ENCODE results near the gene GALNT6.

GALNT6 gene

DNA sequence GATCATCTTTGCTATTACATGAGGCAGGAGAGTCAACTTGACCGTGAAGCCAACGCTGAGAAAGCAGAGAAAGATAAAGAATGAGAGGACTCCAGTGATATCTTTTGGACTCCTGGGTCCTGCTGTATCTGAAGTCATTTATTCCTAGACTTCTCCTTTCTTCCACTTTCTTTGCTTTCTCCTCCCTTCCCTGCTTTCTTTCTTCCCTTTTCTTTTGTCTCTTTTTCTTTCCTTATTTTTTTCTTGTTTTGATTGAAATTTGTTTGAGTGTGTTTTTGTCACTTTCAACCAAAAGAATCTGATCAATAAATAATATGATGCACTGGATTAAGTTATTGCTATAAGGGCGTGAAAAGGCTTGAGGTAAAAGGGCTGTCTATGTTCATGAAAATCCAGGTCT, 13.4 kb upstream of the GALNT6 start:
- DNase-seq = no peak

- no peak for DNase-seq
These were observed 12.5 kb upstream of the GALNT6 start for GRCh38 chr12:51403681-51404136.

GRCh38 chr12:51403159-51403558, 12.0 kb upstream of the GALNT6 start:
- no peak for DNase-seq

- DNase-seq = no peak
These were observed 10.7 kb upstream of the GALNT6 start for GRCh38 chr12:51401900-51402299.

DNA sequence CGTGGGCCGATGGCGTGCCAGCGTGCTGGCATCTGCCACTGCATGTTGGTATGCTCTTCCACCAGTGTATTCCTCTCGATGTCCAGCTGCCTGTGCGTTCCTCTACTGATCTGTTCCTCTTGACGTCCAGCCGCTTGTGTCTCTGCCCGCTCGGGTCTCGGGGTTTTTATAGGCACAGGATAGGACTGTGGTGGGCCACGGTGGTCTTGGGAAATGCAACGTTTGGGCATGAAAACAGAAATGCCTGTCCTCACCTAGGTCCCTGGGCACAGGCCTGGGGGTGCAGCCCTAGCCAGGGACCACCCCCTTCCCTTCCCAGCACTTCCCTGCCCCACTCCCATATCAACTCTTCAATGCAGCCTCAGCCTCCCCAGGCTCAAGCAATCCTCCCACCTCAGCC, 10.3 kb upstream of the GALNT6 start:
- DNase-seq = no peak

GRCh38 chr12:51401020-51401419, 9.8 kb upstream of the GALNT6 start:
- DNase-seq = no peak

DNA sequence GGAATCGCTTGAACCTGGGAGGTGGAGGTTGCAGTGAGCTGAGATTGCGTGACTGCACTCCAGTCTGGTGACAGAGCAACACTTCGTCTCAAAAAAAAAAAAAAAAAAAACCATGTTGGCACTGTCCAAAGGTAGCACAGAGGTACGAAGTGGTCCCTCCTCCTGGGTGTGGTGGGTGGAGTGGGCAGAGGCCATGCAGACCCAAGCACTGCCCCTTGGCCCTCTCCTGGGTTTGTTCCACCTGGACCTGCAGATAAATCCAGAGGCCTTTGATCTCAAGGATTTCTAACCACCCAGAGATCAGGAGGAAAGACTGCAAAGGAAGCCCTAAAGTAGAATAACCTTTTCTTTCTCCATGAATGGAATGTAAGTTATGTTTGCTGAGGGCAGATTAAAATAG, 8.7 kb upstream of the GALNT6 start:
- no peak for DNase-seq

GRCh38 chr12:51397670-51398069, 6.5 kb upstream of the GALNT6 start:
- no peak for DNase-seq

- DNase-seq = peak; percentile 49
These were observed 4.4 kb upstream of the GALNT6 start for GRCh38 chr12:51395283-51396230.

DNA sequence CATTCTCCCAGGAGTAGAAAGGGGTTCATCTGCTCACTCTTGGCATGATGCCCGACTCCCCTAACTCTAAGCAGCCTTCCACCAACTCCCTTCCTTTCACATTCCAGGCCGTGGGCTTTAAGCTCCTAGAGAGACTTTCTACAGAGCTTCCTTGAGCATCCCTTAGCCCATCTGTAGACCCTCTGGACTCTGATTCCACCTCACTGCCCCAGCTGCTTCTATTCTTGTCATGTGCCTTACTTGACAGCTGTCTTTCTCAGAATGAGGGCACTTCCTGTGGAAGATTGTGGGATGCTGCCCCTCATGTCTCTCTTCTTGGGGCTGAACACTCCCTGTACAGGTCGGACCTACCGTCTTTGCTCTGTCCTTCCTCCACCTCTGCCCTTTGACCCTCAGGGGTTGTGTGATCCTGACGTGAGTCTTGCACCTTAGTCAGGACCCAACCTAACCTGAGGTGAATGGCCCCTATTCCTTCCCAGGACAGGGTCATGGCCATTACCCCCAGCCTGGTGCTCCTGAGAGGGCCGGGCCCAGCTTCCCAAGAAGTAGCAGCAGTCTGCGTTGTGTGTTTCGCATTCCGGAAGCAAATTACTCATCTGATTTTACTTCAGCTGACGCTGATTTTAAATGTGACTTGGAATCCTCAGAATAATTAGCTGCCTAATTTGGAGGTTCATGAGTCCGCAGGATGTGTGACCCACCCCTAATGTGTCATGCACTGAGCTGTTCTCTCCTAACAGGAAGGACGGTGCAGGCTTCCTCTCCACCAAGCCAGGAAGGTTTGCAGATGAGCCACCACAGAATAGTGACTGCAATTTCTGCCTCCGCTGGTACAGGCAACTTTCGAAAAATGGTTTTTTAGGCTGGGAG, 2.7 kb upstream of the GALNT6 start:
- DNase-seq = no peak

- DNase-seq = peak; percentile 33
These were observed 1.5 kb upstream of the GALNT6 start for GRCh38 chr12:51392556-51393237.

- peak; percentile 66 for DNase-seq
These were observed 319 bp downstream of the GALNT6 start for GRCh38 chr12:51390891-51391282.

- no peak for DNase-seq
These were observed 749 bp downstream of the GALNT6 start for GRCh38 chr12:51390457-51390856.

- peak; percentile 7 for DNase-seq
These were observed 1.8 kb downstream of the GALNT6 start for GRCh38 chr12:51389302-51389999.

DNA sequence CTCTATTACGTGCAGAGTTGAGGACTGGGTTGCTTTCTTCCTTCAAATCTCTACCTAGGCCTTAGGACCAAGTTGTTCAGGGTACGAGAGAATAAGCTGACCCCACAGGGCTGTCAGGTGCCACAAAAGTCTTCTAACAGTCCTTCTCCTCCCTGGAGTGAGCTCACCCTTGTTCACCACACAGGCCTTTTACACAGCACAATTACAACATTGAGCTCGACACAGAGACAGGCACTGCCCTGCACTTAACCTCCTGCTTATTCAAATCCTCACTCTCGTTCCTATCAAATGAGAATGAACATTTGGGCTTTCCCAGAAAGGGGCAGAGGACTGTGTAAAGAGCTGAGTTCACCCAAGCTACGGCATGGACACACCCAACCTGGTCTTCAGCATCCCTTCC, 2.4 kb downstream of the GALNT6 start:
- no peak for DNase-seq

- peak; percentile 34 for DNase-seq
These were observed 3.0 kb downstream of the GALNT6 start for GRCh38 chr12:51388069-51388799.

DNA sequence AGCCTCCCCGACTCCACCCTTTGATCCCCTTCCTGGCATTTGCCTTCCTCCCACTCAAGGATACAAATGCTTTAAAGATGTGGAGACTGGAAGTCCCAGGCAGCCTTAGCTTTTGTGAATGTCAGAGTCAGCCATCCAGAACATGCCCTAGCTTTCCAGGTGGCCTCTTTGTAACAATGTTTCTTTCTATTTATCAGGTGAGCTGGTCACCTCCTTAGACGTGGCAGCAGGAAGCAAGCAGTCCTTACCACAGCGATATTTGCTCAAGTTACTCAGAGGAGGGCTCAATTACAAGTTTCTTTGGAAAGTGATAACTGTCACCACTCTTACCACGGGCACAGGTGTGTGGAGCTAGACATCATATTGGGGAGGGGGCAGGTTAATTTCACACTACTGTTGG, 4.9 kb downstream of the GALNT6 start:
- DNase-seq = peak; percentile 18

- DNase-seq = no peak
These were observed 7.8 kb downstream of the GALNT6 start for GRCh38 chr12:51383269-51383905.

GRCh38 chr12:51382173-51382572, 9.0 kb downstream of the GALNT6 start:
- no peak for DNase-seq

GRCh38 chr12:51381226-51382079, 9.8 kb downstream of the GALNT6 start:
- DNase-seq = peak; percentile 61
